Measurements from ENCODE around the gene TAS2R40. TPM values are rescaled to one million over a fixed set of nuclear protein-coding genes. Genes with fewer than 3 reads are reported as not detected.
"Not testable (repeated sequence)": the region's sequence is repeated elsewhere in the genome, so short reads cannot be mapped to it uniquely, and the experiment has no call there.

The TAS2R40 gene
- total RNA-seq: not detected
- not detected for polyA plus RNA-seq
- long read RNA-seq, donor 1: 0 reads
- long read RNA-seq, donor 2: 0 reads
- long read RNA-seq, donor 3: 0 reads
- long read RNA-seq, donor 4: 0 reads
- long read RNA-seq, donor 5: 0 reads
- long read RNA-seq, donor 6: 0 reads
- long read RNA-seq, donor 7: 0 reads
- long read RNA-seq, donor 8: 0 reads
- long read RNA-seq, donor 9: 0 reads
- long read RNA-seq, donor 10: 0 reads

GRCh38 chr7:143221737-143222136 is at the start of gene TAS2R40:
Gene TAS2R40, plus strand, starts transcription at chr7:143222037. Its CDS starts 42 bp downstream, at chr7:143222079.
- intact Hi-C loops (cut with DNase I; ENCODE audit: low total_unique reads): no loop called here
- H3K4me3 ChIP-seq: no peak within 1 kb of the TSS
- H3K27me3 ChIP-seq: peaks cover 0 to 3% (median 0%) of the 10 kb centered on the region in 3 donors
- H3K36me3 ChIP-seq: no peaks in the 10 kb centered on the region
- peak within 1 kb of the TSS in 2 of 5 donors; percentile 37 to 68 for H3K27ac ChIP-seq
- WGBS, 5 donors: 39 to 66% (median 42%) methylated on average over 3 of the region's 3 CpGs
- no peaks in the 10 kb centered on the region for H3K4me1 ChIP-seq
- DNase-seq: no peak
- H3K9me3 ChIP-seq: no peaks in the 10 kb centered on the region
- TF ChIP-seq EP300 (IDR thresholded peaks at IDR 0.05): no peak

- intact Hi-C loops (cut with DNase I; ENCODE audit: low total_unique reads): no loop called here
- H3K4me1 ChIP-seq: peaks cover 0 to 13% (median 8%) of the 10 kb centered on the region in 4 donors
- WGBS, 5 donors: 25 to 44% (median 27%) methylated on average over 4 of the region's 4 CpGs
- no peak overlapping the region for H3K4me3 ChIP-seq
- H3K36me3 ChIP-seq: no peaks in the 10 kb centered on the region
- peaks cover 0 to 5% (median 2%) of the 10 kb centered on the region in 4 donors for H3K9me3 ChIP-seq
- TF ChIP-seq POLR2AphosphoS5 (IDR thresholded peaks at IDR 0.05): no peak
- no peak for TF ChIP-seq CTCF (IDR thresholded peaks at IDR 0.05)
- no peak for TF ChIP-seq EP300 (IDR thresholded peaks at IDR 0.05)
- TF ChIP-seq POLR2A (IDR thresholded peaks at IDR 0.05): no peak
- H3K27ac ChIP-seq: no peak overlapping the region
- DNase-seq: peak; percentile 58 to 79
- H3K27me3 ChIP-seq: no peaks in the 10 kb centered on the region
Observed at GRCh38 chr7:143172354-143172753, 49.5 kb upstream of the TAS2R40 start.

- Histone ChIP-seq H3K27me3 (no peaks in the 10 kb centered on the region), H3K9me3 (peaks cover 0 to 22% (median 13%) of the 10 kb centered on the region in 4 donors), H3K4me3 (no peak overlapping the region), H3K36me3 (no peaks in the 10 kb centered on the region), H3K4me1 (peaks cover 0 to 13% (median 8%) of the 10 kb centered on the region in 4 donors), H3K27ac (no peak overlapping the region)
- intact Hi-C loops (cut with DNase I; ENCODE audit: low total_unique reads): no loop called here
- TF ChIP-seq EP300 (IDR thresholded peaks at IDR 0.05) (no peak), POLR2A (IDR thresholded peaks at IDR 0.05) (no peak), CTCF (IDR thresholded peaks at IDR 0.05) (no peak), POLR2AphosphoS5 (IDR thresholded peaks at IDR 0.05) (no peak)
- 90 to 95% (median 94%) methylated on average over 5 of the region's 5 CpGs for WGBS, 5 donors
- no peak for DNase-seq
Observed at GRCh38 chr7:143176128-143176527, 45.7 kb upstream of the TAS2R40 start.

- peaks cover 0 to 1% (median under 1%) of the 10 kb centered on the region in 4 donors for H3K4me1 ChIP-seq
- H3K27me3 ChIP-seq: no peaks in the 10 kb centered on the region
- WGBS, 5 donors: 79 to 93% (median 90%) methylated on average over 2 of the region's 2 CpGs
- peaks cover 0 to 22% (median 13%) of the 10 kb centered on the region in 4 donors for H3K9me3 ChIP-seq
- H3K27ac ChIP-seq: no peak overlapping the region
- intact Hi-C loops (cut with DNase I; ENCODE audit: low total_unique reads): no loop called here
- no peak overlapping the region for H3K4me3 ChIP-seq
- no peak for DNase-seq
- no peak for TF ChIP-seq POLR2AphosphoS5 (IDR thresholded peaks at IDR 0.05)
- TF ChIP-seq CTCF (IDR thresholded peaks at IDR 0.05): no peak
- TF ChIP-seq POLR2A (IDR thresholded peaks at IDR 0.05): no peak
- TF ChIP-seq EP300 (IDR thresholded peaks at IDR 0.05): no peak
- no peaks in the 10 kb centered on the region for H3K36me3 ChIP-seq
Observed at GRCh38 chr7:143177374-143178119, 44.3 kb upstream of the TAS2R40 start.

- H3K27ac ChIP-seq; H3K4me1 ChIP-seq; intact Hi-C loops (cut with DNase I; ENCODE audit: low total_unique reads); H3K36me3 ChIP-seq; DNase-seq; H3K27me3 ChIP-seq; H3K4me3 ChIP-seq: not testable (repeated sequence)
- WGBS, 5 donors: 83 to 93% (median 91%) methylated on average over 4 of the region's 4 CpGs
- peaks cover 0 to 22% (median 13%) of the 10 kb centered on the region in 4 donors for H3K9me3 ChIP-seq
Observed at GRCh38 chr7:143180771-143181170, 41.1 kb upstream of the TAS2R40 start.

All from stomach (tissue), 19 donors.